Measurements from ENCODE around the gene NMT2. TPM values are rescaled to one million over a fixed set of nuclear protein-coding genes. Genes with fewer than 3 reads are reported as not detected.

The NMT2 gene
- total RNA-seq, 1 experiment from 2014 or later: 11.8 TPM

DNA sequence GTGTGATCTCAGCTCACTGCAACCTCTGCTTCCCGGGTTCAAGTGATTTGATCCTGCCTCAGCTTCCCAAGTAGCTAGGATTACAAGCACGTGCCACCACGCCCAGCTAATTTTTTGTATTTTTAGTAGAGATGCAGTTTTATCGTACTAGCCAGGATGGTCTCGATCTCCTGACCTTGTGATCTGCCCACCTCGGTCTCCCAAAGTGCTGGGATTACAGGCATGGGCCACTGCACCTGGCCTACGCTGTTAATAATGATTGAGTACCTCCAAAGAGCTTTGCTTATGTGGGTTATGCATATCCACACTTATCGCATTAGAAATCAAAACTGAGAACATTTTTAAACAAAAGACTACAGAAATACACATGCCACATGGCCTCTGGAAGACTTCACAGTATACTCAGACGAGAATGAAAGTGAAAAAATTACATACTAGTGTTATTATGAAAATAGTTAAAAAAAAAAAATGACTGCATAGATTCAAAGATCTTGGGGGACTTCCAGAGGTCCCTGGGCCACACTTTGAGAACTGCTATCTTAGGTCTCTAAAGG, 45.9 kb downstream of the NMT2 start:
- no peak overlapping the region for H3K27ac Mint-ChIP-seq
- Histone ChIP-seq H2BK120ac (ENCODE audit: low read depth, low read length, poor library complexity, severe bottlenecking) (no peak overlapping the region), H3K18ac (ENCODE audit: insufficient read length, low read depth, low read length) (no peak overlapping the region), H3K27ac (ENCODE audit: insufficient read length, low read depth, low read length) (no peak overlapping the region), H2BK5ac (ENCODE audit: insufficient read length, low read length) (no peak overlapping the region), H3K27me3 (ENCODE audit: insufficient read depth, low read length) (no peaks in the 10 kb centered on the region), H3T11ph (ENCODE audit: low read length) (no peak overlapping the region), H3K4ac (ENCODE audit: low read depth, low read length) (no peak overlapping the region), H4K20me1 (ENCODE audit: control insufficient read depth, insufficient read depth, insufficient read length) (no peaks in the 10 kb centered on the region), H3K4me1 (ENCODE audit: insufficient read depth, low read length) (no peaks in the 10 kb centered on the region), H3K79me1 (ENCODE audit: insufficient read depth, low read depth, low read length, poor library complexity, severe bottlenecking) (no peaks in the 10 kb centered on the region), H3K56ac (ENCODE audit: insufficient read length, low read depth, low read length) (no peak overlapping the region), H2BK20ac (ENCODE audit: low read depth, low read length, poor library complexity, severe bottlenecking) (no peak overlapping the region), H3K14ac (ENCODE audit: insufficient read depth, low read length) (no peak overlapping the region), H4K91ac (ENCODE audit: insufficient read length, low read depth, low read length) (no peak overlapping the region), H2BK12ac (ENCODE audit: insufficient read length, low read depth, low read length) (no peak overlapping the region), H3K23me2 (ENCODE audit: insufficient read length, low read depth, low read length, poor library complexity, severe bottlenecking) (no peaks in the 10 kb centered on the region), H2BK15ac (ENCODE audit: low read depth, low read length) (no peak overlapping the region), H3K4me2 (ENCODE audit: insufficient read depth, insufficient read length, low read length) (no peak overlapping the region), H3K9me3 (ENCODE audit: control insufficient read depth, low read depth, low read length) (no peaks in the 10 kb centered on the region), H2AFZ (ENCODE audit: low read length) (no peak overlapping the region), H4K5ac (ENCODE audit: insufficient read length, low read depth, low read length) (no peak overlapping the region), H3K9ac (ENCODE audit: extremely low read depth, insufficient read length, low read length) (no peak overlapping the region), H2AK5ac (ENCODE audit: insufficient read length, low read length) (no peak overlapping the region), H4K8ac (replicated peaks; ENCODE audit: insufficient read length, low read depth, low read length) (no peak overlapping the region), H3K79me2 (ENCODE audit: insufficient read depth, low read length) (no peaks in the 10 kb centered on the region), H3K23ac (ENCODE audit: insufficient read length, low read depth, low read length) (no peak overlapping the region)
- DNase-seq: no peak
- WGBS (ENCODE audit: extremely low coverage, insufficient read length, low lambda C conversion rate): no CpG with 5 or more reads among the region's 9 CpGs
- H3K4me3 Mint-ChIP-seq: no peak overlapping the region
- H3K36me3 Mint-ChIP-seq (ENCODE audit: insufficient read depth in 1 of 3, low read depth in 3 of 3): peaks cover 9 to 33% (median 19%) of the 10 kb centered on the region in 3 experiments
- TF ChIP-seq, protein P1, sequence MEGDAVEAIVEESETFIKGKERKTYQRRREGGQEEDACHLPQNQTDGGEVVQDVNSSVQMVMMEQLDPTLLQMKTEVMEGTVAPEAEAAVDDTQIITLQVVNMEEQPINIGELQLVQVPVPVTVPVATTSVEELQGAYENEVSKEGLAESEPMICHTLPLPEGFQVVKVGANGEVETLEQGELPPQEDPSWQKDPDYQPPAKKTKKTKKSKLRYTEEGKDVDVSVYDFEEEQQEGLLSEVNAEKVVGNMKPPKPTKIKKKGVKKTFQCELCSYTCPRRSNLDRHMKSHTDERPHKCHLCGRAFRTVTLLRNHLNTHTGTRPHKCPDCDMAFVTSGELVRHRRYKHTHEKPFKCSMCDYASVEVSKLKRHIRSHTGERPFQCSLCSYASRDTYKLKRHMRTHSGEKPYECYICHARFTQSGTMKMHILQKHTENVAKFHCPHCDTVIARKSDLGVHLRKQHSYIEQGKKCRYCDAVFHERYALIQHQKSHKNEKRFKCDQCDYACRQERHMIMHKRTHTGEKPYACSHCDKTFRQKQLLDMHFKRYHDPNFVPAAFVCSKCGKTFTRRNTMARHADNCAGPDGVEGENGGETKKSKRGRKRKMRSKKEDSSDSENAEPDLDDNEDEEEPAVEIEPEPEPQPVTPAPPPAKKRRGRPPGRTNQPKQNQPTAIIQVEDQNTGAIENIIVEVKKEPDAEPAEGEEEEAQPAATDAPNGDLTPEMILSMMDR (conservative IDR thresholded peaks at IDR 0.05): no peak
- H3K9me3 Mint-ChIP-seq: no peaks in the 10 kb centered on the region
- no peaks in the 10 kb centered on the region for H3K4me1 Mint-ChIP-seq
- H3K27me3 Mint-ChIP-seq (ENCODE audit: low read depth): no peaks in the 10 kb centered on the region
